Psoas muscle (tissue), 8 donors: ENCODE measurements around the gene RANBP17. TPM values are rescaled to one million over a fixed set of nuclear protein-coding genes. Genes with fewer than 3 reads are reported as not detected.
"Not testable (repeated sequence)": the region's sequence is repeated elsewhere in the genome, so short reads cannot be mapped to it uniquely, and the experiment has no call there.

ENCODE experiments used
- ATAC-seq, 4 donors: fragments of 200-7000 bp; cut with Tn5 transposase; one replicate each; pipeline ENCODE4 v1.9.1; 2020; ENCODE audit warnings: moderate library complexity in 3 of 4, mild to moderate bottlenecking in 2 of 4
- DNase-seq, 2 donors: peaks; one replicate each; pipeline ENCODE4 v3.0.0-alpha.2; 2020
- H3K27ac ChIP-seq: fragments of 200-600 bp; one replicate; pipeline ENCODE4 v1.8.0; 2022
- H3K27me3 ChIP-seq, 3 donors: fragments of 200-600 bp in 1 of 3; one replicate each; pipeline versions ENCODE4 v1.6.1 to v1.8.0; 2013 to 2022; ENCODE audit warnings: low read length in 2 of 3, mild to moderate bottlenecking in 2 of 3, moderate library complexity in 1 of 3; ENCODE audit not compliant: insufficient read depth in 3 of 3
- H3K36me3 ChIP-seq, 2 donors: fragments of 200-600 bp in 1 of 2; one replicate each; pipeline versions ENCODE4 v1.6.1 to v1.8.0; 2013 to 2022; ENCODE audit warnings: low read depth in 1 of 2, mild to moderate bottlenecking in 1 of 2, moderate library complexity in 1 of 2; ENCODE audit not compliant: insufficient read depth in 1 of 2
- H3K4me1 ChIP-seq: fragments of 200-600 bp; one replicate; pipeline ENCODE4 v1.8.0; 2022
- H3K4me3 ChIP-seq: fragments of 200-600 bp; one replicate; pipeline ENCODE4 v1.8.0; 2022; ENCODE audit warnings: mild to moderate bottlenecking
- H3K9me3 ChIP-seq: fragments of 200-600 bp; one replicate; pipeline ENCODE4 v1.8.0; 2022
- WGBS, 3 donors: extraction: QIAGEN DNeasy Blood & Tissue Kit; methylation state at CpG; one replicate each; pipeline versions ENCODE4 v1.1.6 to v1.1.7; 2013; 5-methylcytosine and 5-hydroxymethylcytosine counted together
- intact Hi-C, 2 donors: fragments of 100-400 bp; cut with DNase I; formaldehyde crosslinking; loops; one replicate each; pipeline versions ENCODE4 v1.11.0 to v1.14.2; 2022
- polyA plus RNA-seq, 3 donors: library from polyadenylated mRNA; stranded (reverse); fragments of 200-250 nt; gene quantifications; one replicate each; pipeline ENCODE4 v1.2.3, GENCODE V29; 2013
- total RNA-seq, 4 donors: library from RNA; stranded (reverse); fragmentation: NEBNext Ultra II Directional in 2 of 4; extraction: Animal tissue kit (Norgen Biotek cat#: 25700) in 2 of 4; gene quantifications; one replicate each; pipeline versions ENCODE4 v1.2.1 to v1.2.4, GENCODE V29; 2021 to 2023
- TF ChIP-seq, protein P1 (sequence below): fragments of 200-600 bp; IDR thresholded peaks from one replicate; pipeline ENCODE4 v1.8.0; 2022; ENCODE audit warnings: antibody characterized with exemption
- donor health status: healthy with polysubstance abuse.
- donor health status: DM: no; HTN: no; CAD: no; lungs with moderate emphysema.
- donor health status: Bipolar disorder and iron deficiency.
- donor health status: healthy.
- donor health status: DM: yes; HTN: yes; CAD: no.
- donor health status: DM: no; HTN: no; CAD: no.
- donor health status: DM: no; HTN: no; CAD: no.
- donor health status: DM: yes; HTN: yes; CAD: no.

The RANBP17 gene
- total and polyA plus RNA-seq, 7 donors, result 0.03 to 3.2 (median 1.0) TPM

DNA sequence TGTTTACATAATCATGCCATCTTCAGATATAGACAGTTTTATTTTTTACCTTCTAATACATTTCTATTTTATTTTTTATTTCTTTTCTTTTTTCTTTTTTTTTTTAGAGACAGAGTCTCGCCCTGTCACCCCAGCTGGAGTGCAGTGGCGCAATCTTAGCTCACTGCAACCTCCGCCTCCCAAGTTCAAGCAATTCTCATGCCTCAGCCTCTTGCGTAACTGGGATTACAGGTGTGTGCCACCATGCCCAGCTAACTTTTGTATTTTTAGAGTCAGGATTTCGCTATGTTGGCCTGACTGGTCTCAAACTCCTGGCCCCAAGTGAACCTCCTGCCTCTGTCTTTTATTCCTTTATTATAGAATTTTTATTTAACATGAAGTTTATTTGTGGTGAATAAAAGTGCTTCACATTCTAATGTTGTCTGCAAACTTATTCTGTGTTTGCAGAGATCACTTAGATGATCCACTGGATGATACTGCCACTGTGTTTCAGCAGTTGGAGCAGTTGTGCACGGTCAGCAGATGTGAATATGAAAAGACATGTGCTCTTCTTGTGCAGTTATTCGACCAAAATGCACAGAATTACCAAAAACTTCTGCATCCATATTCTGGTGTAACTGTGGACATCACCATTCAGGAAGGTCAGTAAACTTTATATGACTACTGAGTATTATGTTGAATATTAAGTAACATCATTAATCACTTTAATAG is 62.2 kb downstream of the RANBP17 start:
- H3K27me3 ChIP-seq, result no peaks in the 10 kb centered on the region

DNA sequence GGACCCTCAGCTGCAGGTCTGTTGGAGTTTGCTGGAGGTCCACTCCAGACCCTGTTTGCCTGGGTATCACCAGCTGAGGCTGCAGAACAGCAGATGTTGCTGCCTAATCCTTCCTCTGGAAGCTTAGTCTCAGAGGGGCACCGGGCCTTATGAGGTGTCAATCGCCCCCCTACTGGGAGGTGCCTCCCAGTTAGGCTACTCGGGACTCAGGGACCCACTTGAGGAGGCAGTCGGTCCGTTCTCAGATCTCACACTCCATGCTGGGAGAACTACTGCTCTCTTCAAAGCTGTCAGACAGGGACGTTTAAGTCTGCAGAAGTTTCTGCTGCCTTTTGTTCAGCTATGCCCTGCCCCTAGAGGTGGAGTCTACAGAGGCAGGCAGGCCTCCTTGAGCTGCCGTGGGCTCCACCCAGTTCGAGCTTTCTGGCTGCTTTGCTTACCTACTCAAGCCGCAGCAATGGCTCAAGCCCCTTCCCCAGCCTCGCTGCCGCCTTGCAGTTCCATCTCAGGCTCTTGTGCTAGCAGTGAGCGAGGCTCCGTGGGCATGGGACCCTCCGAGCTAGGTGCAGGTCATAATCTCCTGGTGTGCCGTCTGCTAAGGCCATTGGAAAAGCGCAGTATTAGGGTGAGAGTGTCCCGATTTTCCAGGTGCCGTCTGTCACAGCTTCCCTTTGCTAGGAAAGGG is 73.9 kb downstream of the RANBP17 start:
- H3K36me3 ChIP-seq, H3K27ac ChIP-seq, H3K27me3 ChIP-seq, intact Hi-C loops, H3K4me1 ChIP-seq, H3K4me3 ChIP-seq, H3K9me3 ChIP-seq, DNase-seq, ATAC-seq: not testable (repeated sequence)
- WGBS, 3 donors, result 83 to 87% (median 86%) methylated on average over 18 of the region's 18 CpGs

More for the DNA sequence above, 62.2 kb downstream of the RANBP17 start:
- no peaks in the 10 kb centered on the region for H3K36me3 ChIP-seq
- 90 to 94% (median 91%) methylated on average over 7 of the region's 7 CpGs for WGBS, 3 donors
- no peak overlapping the region for H3K27ac ChIP-seq
- no peak overlapping the region for H3K4me3 ChIP-seq
- no peaks in the 10 kb centered on the region for H3K4me1 ChIP-seq
- DNase-seq (no peak), ATAC-seq (no peak)
- TF ChIP-seq, protein P1, sequence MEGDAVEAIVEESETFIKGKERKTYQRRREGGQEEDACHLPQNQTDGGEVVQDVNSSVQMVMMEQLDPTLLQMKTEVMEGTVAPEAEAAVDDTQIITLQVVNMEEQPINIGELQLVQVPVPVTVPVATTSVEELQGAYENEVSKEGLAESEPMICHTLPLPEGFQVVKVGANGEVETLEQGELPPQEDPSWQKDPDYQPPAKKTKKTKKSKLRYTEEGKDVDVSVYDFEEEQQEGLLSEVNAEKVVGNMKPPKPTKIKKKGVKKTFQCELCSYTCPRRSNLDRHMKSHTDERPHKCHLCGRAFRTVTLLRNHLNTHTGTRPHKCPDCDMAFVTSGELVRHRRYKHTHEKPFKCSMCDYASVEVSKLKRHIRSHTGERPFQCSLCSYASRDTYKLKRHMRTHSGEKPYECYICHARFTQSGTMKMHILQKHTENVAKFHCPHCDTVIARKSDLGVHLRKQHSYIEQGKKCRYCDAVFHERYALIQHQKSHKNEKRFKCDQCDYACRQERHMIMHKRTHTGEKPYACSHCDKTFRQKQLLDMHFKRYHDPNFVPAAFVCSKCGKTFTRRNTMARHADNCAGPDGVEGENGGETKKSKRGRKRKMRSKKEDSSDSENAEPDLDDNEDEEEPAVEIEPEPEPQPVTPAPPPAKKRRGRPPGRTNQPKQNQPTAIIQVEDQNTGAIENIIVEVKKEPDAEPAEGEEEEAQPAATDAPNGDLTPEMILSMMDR, result no peak
- H3K9me3 ChIP-seq, result no peaks in the 10 kb centered on the region
- intact Hi-C loops, result no loop called here

DNA sequence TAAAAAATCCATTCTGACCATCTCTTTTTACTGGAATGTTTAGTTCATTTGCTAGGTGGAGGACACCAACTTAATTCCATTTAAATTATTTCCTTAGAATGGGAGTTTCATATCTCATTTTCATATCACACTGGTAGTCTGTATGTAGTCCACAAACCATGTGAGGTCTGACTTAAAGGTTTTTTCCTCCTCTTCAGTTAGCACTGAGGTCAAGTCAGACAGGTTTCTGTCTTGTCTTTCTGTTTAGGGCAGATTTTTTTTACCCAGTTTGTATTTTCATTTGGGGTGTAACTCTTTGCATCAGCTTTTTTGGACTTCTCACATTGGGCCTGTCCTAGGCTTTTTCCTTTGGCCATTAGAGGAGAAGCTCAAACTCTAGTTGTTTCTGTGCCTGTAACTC is 75.3 kb downstream of the RANBP17 start:
- intact Hi-C loops, result no loop called here
- ATAC-seq (no peak), DNase-seq (no peak)
- H3K4me1 ChIP-seq, result no peaks in the 10 kb centered on the region
- no peak overlapping the region for H3K4me3 ChIP-seq
- H3K27me3 ChIP-seq, result no peaks in the 10 kb centered on the region
- no peak overlapping the region for H3K27ac ChIP-seq
- no peaks in the 10 kb centered on the region for H3K9me3 ChIP-seq
- TF ChIP-seq, protein P1, result no peak
- no peaks in the 10 kb centered on the region for H3K36me3 ChIP-seq

DNA sequence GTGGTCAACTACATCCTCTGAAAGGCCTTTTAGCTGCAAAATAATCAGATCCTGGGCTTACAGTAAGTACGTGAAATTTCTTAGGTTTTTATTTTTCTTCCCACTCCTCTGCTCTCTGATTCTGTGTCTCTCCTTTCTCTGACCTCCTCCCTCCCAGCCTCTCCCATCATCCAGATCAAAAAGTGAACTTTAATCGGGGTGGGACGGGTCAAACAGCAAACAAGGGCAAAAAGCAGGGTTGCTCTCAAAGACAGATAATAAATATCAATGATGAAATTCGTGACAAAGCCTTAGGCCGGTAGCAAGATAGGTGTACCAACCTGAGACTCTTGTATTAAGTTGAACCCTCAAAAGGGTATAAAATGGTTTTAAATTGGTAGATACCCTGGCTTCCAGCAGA is 76.1 kb downstream of the RANBP17 start:
- TF ChIP-seq, protein P1, result no peak

DNA sequence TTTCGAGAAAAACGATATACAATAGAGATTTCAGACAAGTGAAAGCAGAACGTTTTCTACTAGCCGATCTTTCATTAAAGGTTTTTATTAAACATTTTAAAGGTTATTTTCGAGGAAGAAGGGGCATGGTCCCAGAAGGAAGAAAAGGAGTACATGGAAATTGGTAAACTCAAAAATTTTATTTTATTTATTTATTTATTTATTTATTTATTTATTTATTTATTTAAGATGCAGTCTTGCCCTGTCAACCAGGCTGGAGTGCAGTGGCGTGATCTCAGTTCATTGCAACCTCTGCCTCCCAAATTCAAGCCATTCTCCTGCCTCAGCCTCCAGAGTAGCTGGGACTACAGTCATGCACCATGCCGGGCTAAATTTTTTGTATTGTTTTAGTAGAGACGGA is 77.4 kb downstream of the RANBP17 start:
- TF ChIP-seq, protein P1, result no peak
- H3K36me3 ChIP-seq, result no peaks in the 10 kb centered on the region
- intact Hi-C loops, result no loop called here
- DNase-seq (no peak), ATAC-seq (no peak)
- no peaks in the 10 kb centered on the region for H3K27me3 ChIP-seq
- no peaks in the 10 kb centered on the region for H3K4me1 ChIP-seq
- 73 to 88% (median 87%) methylated on average over 8 of the region's 8 CpGs for WGBS, 3 donors
- H3K27ac ChIP-seq, result no peak overlapping the region
- no peak overlapping the region for H3K4me3 ChIP-seq
- no peaks in the 10 kb centered on the region for H3K9me3 ChIP-seq

More for the DNA sequence above, 76.1 kb downstream of the RANBP17 start:
- intact Hi-C loops, result no loop called here
- no peaks in the 10 kb centered on the region for H3K27me3 ChIP-seq
- no peaks in the 10 kb centered on the region for H3K36me3 ChIP-seq
- ATAC-seq, result no peak
- no peaks in the 10 kb centered on the region for H3K4me1 ChIP-seq
- no peak overlapping the region for H3K4me3 ChIP-seq
- no peak overlapping the region for H3K27ac ChIP-seq
- DNase-seq, result no peak
- no peaks in the 10 kb centered on the region for H3K9me3 ChIP-seq
- WGBS, 3 donors, result 76 to 90% (median 89%) methylated on average over 5 of the region's 5 CpGs
